HS-5 (cell line): Measurements from ENCODE around the gene LINGO3.
"Not testable (repeated sequence)": the region's sequence is repeated elsewhere in the genome, so short reads cannot be mapped to it uniquely, and the experiment has no call there.

Experiments used
- DNase-seq: peaks from one replicate; pipeline ENCODE4 v3.0.0-alpha.2; 2012; ENCODE audit warnings: low read depth

LINGO3 gene

DNA sequence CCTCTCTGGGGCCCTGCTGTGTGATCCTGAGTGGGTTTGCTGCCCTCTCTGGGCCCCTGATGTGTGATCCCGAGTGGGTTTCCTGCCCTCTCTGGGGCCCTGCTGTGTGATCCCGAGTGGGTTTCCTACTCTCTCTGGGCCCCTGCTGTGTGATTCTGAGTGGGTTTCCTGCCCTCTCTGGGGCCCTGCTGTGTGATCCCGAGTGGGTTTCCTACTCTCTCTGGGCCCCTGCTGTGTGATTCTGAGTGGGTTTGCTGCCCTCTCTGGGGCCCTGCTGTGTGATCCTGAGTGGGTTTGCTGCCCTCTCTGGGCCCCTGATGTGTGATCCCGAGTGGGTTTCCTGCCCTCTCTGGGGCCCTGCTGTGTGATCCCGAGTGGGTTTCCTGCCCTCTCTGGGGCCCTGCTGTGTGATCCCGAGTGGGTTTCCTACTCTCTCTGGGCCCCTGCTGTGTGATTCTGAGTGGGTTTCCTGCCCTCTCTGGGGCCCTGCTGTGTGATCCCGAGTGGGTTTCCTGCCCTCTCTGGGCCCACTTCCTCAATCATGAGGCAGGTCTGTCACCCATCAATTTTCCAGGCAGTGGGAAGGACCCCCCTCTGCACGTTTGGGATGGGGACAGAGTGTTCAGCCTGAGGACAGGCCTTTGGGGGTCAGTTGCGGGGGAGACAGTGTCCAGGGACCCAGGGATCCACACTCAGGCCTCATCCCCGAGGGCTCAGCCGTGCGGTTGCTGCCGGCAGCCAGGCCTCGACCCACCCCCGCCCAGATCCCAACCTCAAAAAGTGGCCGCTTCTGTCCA is 26.5 kb downstream of the LINGO3 start:
- not testable (repeated sequence) for DNase-seq

DNA sequence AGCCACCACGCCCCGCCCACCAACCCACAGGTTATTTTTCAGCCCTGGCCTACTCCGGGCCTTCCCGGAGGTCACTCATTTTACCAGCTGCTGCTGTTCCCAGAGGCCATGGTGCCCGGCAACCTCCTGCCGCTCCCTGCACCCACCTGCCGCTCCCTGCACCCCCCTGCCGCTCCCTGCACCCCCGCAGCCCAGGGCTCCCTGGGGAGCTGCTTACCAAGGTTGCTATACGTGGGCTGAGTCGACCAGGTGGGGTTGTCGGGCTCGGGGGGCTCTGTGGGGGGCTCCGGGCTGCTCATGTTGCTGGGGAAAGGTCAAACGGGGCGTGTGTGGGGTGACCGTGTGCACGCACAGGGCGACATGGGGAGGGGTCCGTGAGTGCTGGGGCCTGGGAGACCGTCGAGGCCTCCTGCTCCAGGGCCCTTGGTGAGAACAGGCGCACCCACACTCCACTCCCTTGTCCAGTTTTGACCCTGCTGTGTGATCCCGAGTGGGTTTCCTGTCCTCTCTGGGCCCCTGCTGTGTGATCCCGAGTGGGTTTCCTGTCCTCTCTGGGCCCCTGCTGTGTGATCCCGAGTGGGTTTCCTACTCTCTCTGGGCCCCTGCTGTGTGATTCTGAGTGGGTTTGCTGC is 27.2 kb downstream of the LINGO3 start:
- DNase-seq = no peak

DNA sequence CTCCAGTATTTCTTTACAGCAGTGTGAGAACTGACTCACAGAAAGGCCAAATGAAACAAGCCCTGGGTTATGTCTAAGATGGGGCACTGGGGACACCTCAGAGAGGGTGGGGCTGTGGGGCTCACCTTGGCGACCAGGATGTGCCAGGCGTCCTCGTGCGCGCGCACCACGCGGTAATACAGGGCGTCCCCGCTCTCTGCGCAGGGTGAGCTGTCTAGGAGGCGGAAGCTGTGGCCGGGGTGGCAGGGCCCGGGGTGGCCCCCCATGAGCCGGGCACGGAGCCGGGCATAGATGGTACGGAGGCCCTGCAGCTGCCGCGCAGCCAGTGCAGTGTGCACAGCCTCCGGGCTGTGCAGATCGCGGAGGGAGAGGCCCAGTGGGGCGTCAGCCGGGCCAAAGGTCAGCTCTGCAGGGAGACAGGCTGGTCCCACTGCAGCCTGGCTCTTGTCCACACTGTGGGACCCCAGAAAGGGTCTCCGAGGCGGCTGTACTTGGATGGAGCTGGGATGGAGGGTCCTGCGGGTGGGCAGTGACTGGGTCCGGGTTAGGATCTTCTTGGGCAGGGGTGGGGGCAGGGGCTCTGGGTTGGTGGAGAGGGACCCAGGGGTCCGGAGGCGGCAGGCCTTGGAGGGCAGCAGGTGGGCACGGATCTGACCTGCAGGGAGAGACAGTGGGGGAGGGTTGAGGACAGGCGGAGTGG is 29.3 kb downstream of the LINGO3 start:
- DNase-seq = no peak

DNA sequence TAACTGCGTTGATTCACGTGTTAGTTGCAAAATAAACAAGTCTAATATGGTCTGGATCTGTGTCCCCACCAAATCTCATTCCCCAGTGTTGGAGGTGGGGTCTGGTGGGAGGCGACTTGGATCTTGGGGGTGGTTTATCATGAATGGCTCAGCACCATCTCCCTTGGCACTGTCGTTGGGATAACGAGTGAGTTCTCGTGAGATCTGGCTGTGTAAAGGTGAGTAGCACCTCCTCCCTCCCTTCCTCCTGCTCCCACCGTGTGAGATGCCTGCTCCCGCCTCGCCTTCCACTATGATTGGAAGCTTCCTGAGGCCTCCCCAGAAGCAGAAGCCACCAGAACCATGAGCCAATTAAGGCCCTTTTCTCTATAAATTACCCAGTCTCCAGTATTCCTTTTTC is 30.8 kb downstream of the LINGO3 start:
- DNase-seq = no peak

DNA sequence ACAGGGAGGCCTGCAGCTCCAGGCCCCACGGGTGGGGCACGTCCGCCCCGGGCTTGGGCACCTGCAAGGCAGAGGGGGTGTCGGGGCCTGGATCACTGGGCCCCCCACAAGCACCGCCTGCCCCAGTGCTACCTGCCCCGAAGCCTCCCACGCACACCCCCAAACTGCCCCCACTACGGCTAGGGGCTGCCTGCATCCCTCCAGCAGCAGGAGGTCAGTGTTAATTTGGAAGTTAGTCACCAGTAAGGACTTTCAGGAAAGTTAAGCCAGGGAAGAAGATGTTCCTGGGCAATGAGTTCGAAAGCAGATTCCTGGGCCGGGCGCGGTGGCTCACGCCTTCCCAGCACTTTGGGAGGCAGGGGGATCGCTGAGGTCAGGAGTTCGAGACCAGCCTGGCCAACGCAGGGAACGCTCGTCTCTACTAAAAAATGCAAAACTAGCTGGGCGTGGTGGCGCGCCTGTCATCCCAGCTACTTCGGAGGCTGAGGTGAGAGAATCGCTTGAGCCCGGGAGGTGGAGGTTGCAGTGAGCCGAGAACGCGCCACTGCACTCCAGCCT is 31.4 kb downstream of the LINGO3 start:
- no peak for DNase-seq

DNA sequence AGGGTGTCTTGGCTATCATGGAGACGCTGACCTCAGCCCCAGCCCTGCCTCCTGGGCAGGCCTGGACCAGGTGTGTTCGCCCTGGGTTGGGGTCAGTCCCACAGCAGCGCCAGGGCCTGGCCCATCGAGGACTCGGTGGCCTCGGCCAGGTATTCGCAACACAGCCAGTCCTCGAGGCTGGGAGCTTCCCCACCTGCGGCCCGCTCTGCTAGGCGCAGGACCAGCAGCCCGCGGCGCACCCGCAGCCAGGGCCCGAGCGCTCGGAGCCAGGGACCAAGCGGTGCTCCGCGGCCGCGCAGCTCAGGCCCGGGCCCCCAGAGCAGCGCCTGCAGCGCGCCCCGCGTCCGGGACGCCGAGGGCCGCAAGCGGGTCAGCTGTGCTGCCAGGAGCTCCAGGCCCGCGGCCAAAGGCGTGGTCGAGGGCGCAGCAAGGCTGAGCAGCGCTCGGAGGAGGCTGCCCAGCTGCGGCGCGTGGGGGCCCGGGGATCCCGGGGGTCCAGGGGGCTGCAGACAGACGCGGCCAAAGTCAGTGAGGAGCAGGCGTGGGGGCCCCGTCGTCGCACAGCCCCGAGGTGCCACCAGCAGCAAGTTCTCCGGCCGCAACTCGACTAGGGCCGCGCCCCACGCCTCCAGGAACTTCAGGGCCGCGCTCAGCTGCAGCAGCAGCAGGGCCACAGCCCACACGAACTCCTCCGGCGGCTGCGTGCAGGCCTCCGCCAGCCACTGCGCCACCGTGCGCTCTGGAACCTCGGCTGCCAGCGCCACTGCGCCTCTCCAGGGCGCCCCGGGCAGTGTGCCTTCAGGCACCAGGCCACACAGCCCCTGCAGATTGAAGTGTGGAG is 32.1 kb downstream of the LINGO3 start:
- no peak for DNase-seq

DNA sequence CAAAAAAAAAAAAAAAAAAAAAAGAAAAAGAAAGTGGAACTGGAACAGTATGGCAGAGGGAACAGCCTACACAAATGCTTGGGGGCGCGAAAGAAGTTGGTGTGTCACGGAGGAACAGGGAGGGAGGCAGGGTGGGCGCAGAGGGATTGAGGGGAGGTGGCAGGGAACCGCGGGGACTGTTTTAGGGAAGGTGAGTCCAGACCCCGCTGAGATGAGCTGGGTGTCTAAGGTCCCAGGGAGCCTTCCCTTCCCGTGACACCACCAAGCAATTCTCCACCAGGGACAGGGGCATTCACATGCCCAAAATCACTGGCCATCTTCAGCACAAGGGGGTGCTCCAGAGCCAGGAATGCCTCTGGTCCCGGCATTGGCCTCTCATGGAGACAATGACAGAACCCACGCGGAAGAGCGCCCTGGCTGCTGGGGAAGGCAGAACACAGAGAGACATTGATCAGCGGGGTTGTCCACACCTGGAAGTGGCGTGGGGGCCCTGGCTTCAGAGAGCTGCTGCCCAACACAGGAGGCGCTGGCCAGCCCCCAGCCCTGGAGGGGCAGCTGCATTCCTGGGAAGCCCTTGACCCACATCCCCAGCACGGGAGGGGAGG is 32.9 kb downstream of the LINGO3 start:
- DNase-seq = no peak

DNA sequence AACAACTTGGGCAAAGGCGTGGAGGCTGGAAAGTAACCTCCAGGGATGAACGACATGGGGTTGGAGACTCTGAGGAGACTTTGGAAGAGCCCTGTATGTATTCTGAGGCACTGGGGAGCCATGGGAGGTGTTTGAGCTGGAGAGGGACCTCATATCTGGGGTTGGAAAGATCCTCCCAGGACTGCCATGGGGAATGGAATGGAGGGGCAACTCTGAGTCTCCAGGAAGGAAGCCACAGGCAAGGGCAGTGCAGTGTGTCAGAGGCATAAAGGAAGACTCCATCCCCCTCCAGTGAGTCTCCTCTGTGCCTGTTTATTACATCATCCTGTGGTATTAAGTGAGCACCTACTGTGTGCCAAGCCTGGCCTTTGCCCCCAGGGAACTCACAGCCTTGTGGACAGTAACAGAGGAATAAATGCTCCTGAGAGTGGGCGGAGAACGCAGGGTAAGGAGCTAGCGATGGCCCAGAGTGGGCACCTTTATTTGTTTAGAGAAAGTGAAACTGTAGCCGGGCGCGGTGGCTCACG is 33.7 kb downstream of the LINGO3 start:
- DNase-seq = no peak

DNA sequence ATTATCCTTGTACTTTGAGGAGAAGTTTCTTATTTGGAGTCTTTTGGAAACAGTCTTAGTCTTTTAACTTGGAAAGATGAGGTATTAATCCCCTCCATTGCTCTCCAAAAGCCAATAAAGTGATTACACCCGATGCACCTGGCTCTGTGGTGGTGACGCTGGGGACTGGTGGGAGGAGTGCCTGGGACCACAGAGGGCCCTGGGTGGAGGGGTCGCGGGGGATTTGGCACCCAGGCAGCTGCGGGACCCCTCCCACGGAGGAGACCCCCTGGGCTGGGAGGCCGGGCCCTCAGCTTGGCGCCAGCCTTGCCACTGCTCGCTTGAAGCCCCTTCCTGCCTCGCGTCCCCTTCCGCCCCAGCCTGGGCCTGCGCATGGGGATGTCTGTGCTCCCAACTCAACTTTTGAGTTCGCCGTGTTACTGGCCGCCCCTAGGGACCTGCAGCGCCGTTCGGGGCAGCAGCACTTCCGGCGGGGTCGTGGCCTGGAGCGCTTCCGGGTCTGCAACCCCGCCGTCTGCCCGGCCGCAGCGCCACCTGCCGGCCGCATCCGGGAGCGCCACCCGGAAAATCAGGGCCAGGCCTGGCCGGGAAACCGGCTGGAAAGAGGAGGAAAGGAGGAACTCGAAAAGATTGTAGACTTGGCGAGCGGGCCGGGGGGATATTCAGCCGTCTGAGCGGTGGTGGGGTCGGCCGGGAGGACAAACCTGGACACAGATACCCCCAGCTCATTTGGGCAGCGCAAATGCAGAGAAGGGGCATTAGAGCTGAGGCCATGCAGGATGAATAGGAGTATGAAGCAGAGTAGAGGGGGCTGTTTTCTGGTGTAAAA is 34.4 kb downstream of the LINGO3 start:
- DNase-seq = no peak

DNA sequence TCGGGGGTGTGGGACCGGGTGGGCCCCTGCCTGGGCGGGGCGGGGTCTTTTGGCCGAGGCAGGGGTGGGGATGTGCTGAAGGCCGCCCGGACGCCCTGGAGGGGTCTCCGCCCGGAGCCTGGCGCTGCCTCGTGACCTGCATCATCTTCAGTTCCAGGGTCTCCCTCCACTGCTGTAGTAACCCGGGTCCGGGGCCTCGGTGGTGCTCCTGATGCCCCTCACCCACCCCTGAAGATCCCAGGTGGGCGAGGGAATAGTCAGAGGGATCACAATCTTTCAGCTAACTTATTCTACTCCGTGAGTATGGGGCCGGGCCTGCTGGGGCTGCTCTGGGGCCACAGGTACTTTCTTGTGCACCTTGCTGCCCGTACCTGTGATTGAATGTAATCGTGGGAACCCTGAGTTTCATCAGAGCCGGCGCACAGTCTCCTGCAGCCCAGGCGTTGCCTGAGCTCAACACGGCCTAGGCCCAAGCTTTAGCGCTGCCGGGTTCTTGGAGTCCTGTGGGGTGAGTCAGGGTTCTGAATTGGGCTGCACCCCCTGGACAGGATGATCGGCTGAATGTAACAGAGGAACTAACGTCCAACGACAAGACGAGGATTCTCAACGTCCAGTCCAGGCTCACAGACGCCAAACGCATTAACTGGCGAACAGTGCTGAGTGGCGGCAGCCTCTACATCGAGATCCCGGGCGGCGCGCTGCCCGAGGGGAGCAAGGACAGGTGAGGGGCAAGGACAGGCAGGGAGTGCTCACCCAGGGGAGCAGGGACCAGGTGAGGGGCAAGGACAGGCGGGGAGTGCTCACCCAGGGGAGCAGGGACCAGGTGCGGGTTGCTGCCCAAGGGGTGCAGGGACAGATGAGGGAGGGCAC is 36.5 kb downstream of the LINGO3 start:
- peak; percentile 53 for DNase-seq

DNA sequence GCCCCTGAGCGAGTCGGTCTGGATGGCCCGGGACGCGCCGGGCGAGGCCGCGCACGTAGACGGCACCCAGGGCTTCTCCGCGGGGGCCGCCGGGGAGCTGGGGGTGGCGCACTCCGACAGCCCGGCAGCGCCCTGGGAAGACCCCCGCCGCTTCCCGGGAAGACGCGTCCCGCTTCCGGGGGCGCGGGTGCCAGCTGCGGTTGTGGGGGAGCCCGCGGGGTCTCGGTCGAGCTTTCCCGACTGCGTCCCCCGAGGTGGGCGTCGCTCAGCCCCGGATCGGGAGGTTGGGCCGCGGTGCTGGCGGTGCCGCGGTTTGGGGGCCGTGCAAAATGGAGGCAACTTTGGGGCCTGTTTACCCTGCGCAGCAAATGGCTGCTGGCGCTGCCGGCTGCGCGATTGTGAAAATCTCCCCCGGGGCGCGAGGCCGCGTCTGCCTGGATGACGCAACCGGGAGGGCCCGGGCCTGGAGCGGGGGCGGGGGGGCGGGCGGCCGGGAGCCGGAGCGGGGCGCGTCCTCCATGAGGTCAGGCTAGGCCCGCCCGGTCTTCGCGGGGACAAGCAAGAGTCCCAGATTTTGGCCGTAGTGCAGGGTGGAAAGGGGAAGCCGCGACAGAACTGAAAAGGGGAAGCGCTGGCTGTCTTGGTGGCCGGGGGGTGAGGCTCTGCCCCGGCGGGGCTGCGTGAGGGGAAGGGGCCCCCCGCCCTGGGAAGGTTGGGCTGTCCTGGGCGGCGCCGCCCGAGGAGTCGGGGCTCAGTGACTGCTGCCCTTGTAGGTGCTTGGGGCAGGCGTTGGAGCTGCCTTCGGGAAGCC is 37.3 kb downstream of the LINGO3 start:
- no peak for DNase-seq

DNA sequence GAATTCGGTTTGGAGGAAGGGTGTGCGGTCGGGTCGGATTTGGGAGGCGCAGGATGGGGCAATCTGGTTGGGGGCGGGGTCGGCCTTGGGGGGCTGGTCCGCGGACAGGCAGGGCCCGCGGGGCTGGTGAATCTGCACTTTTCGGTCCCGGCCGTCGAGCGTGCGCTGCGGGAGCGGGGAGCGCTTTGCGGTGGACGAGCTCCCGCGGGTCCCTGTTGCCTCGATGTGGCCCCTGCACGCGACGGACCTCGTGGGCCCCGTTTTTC is 37.9 kb downstream of the LINGO3 start:
- no peak for DNase-seq

DNA sequence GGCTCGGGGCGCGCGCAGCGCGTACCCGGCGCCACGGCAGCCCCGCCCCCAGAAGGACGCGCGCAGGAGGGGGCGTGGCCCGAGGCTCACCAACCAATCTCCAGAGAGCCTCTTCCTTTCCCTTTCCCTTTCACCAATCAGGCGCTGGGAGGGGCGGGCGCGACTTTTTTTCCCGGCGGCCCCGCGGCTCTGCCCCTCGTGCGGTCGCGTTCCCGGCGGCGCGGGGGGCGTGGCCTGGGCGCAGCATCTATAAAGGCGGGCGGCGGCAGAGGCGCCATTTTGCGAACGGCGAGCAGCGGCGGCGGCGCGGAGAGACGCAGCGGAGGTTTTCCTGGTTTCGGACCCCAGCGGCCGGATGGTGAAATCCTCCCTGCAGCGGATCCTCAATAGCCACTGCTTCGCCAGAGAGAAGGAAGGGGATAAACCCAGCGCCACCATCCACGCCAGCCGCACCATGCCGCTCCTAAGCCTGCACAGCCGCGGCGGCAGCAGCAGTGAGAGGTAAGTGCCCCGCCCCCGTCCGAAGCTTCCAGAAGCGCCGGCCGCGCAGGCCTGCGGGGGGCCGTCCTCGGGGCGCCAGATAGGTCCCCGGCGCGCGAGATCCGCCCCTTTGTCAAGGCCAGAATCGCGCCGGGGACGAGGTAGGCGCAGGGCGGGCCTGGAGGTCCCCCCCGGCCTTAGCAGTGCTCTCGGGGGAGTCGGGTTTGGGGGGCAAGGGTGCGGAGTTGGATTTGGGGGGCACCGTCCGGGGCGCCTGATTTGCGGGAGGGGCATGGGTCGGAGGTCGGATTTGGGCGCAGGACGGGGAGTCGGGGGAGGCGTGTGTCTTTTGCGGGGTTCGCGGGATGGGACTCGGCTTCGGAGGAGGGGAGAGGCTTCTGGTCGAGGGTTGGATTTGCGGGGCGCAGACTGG is 38.5 kb downstream of the LINGO3 start:
- DNase-seq = peak; percentile 61

DNA sequence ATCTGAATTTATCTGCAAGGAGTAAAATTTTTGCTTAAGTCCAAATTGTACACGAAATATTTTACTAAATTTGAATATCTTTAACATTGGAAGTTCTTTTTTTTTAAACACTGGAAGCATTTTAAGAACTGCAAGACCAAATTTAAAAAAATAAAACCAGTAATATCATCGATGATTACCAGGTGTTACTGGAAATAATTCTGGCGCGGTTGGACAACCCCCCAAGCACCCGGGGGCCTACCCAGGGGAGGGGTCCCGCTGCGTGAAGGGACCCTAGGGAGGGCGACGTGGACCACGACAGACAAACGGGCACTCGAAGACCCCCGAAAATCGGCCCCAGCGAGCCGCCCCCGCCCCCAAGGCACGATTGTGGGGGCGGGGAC is 39.1 kb downstream of the LINGO3 start:
- no peak for DNase-seq

DNA sequence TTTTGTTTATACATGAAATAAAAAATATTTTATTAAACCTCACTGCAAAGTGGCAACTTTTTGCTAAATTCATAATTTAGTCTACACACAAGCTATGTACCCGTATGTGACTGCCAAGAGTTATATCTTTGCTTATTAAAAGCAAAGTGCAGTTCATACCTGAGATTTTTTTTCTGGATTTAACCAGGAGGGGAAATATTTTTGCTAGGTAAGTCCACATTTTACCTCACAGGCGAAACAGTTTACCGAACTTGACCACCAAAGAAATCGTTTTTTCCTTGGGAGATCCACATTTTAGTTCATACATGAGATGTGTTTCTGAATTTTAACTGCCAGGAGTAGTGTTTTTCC is 39.5 kb downstream of the LINGO3 start:
- no peak for DNase-seq

DNA sequence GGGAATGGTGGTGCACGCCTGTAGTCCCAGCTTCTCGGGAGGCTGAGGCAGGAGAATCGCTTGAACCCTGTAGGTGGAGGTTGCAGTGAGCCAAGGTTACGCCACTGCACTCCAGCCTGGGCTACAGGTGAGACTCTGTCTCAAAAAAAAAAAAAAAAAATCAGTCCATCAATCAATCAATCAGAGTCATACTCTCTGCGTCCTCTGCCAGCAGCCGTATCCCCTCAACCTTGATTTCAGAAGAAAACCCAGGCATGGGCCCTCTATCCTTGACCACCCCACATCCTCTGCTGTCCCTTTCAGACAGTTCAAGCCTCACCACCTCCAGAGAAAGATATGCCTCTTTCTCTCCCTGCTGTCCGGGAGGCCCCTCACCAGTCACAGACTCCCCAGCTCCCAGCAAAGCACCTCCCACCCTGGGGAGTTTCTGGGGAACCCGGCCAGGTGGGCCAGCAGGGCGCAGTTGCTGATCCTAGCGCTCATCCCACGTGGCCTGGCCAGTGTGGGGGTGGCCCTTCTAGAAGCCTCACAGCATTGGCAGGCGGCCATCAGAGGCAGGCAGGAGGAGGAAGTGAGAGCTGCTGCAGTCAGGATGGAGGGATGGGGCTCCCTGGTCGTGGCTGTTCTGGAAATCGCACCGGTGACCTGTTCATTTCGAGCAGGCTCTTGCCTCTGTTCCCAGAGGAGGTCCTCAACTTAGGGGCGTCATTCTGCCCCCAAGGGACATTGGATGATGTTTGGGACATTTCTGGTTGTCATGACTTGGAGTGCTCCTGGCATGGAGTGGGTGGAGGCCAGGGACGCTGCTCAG is 41.6 kb downstream of the LINGO3 start:
- no peak for DNase-seq
